Fibroblast of peridontal ligament (primary cell): ENCODE measurements around the gene GABPB2.

Experiments used
- DNase-seq: peaks from one replicate; pipeline ENCODE4 v3.0.0-alpha.2; 2010; ENCODE audit errors: extremely low read depth

GABPB2 gene

GRCh38 chr1:151070474-151071276 is at the start of gene GABPB2:
TSS of gene GABPB2 (plus strand) at chr1:151070761. CDS start at chr1:151088190, 17,429 bp downstream.
- peak; percentile 99 for DNase-seq

- DNase-seq = peak; percentile 68
These were observed 45.9 kb upstream of the GABPB2 start for GRCh38 chr1:151024540-151025146.

- DNase-seq = no peak
These were observed 44.1 kb upstream of the GABPB2 start for GRCh38 chr1:151026460-151026859.

- no peak for DNase-seq
These were observed 38.4 kb upstream of the GABPB2 start for GRCh38 chr1:151032164-151032563.

DNA sequence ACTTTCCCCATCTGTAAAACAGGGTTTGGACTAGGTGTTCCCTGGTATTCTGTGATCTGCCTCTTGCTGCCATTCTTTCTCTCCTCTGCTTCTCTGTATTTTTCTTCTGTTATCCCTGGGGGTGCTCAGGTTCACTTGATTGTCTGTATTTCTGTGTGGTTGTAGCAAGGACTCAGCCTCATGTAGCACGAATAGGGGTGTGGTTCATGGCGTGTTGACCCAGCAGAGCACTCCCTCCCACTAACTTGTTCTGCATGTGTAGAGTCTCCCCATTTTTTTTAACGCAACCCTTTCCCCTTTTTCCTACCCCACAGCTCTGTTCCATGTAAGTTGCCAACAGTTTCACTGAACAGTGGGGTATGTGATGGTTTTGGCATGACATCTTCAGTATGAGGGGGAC is 35.4 kb upstream of the GABPB2 start:
- DNase-seq = no peak

GRCh38 chr1:151036356-151036755 is 34.2 kb upstream of the GABPB2 start, which contains the start of gene BNIPL:
TSS of gene BNIPL (plus strand) at chr1:151036586. CDS start at chr1:151036726, 140 bp downstream.
- DNase-seq = no peak

GRCh38 chr1:151037032-151037431 is 33.5 kb upstream of the GABPB2 start:
- no peak for DNase-seq

- no peak for DNase-seq
These were observed 31.0 kb upstream of the GABPB2 start for GRCh38 chr1:151039521-151039920.

- DNase-seq = no peak
These were observed 27.4 kb upstream of the GABPB2 start for GRCh38 chr1:151043163-151043562.

GRCh38 chr1:151047591-151047924 is 23.0 kb upstream of the GABPB2 start, which contains the start of gene C1orf56:
TSS of gene C1orf56 (plus strand) at chr1:151047751. CDS start at chr1:151047848, 97 bp downstream.
- peak; percentile 62 for DNase-seq

DNA sequence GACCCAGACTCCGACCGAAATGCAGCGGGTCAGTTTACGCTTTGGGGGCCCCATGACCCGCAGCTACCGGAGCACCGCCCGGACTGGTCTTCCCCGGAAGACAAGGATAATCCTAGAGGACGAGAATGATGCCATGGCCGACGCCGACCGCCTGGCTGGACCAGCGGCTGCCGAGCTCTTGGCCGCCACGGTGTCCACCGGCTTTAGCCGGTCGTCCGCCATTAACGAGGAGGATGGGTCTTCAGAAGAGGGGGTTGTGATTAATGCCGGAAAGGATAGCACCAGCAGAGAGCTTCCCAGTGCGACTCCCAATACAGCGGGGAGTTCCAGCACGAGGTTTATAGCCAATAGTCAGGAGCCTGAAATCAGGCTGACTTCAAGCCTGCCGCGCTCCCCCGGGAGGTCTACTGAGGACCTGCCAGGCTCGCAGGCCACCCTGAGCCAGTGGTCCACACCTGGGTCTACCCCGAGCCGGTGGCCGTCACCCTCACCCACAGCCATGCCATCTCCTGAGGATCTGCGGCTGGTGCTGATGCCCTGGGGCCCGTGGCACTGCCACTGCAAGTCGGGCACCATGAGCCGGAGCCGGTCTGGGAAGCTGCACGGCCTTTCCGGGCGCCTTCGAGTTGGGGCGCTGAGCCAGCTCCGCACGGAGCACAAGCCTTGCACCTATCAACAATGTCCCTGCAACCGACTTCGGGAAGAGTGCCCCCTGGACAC is 22.5 kb upstream of the GABPB2 start:
- peak; percentile 47 for DNase-seq

GRCh38 chr1:151048645-151049032 is 21.9 kb upstream of the GABPB2 start:
- DNase-seq = no peak

- no peak for DNase-seq
These were observed 21.1 kb upstream of the GABPB2 start for GRCh38 chr1:151049458-151049857.

DNA sequence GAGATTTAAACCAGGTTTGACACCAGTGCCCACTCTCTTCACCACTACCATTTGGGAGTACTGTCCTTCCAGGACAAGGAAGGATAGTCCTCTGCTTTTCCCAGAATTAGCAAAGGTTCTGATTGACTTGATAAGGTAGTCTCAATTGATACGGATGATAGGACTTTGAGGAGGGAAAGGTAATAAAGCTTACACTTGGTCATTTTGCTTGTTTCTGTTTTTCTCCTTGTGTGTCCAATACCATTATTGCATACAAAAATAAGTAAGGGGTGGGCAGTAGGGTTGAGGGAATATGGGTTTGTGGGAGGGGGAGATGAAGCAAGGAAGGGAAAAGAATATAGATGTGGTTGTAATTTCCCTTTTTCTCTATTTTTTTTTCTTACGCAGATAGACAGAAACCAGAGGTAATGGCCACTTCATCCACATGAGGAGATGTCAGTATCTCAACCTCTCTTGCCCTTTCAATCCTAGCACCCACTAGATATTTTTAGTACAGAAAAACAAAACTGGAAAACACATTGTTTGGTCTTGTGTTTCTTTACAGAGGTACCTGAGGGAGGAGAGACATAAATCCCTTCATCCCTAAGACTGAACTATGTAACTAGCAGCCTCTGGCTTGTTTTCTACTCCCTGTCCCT is 20.4 kb upstream of the GABPB2 start:
- no peak for DNase-seq

DNA sequence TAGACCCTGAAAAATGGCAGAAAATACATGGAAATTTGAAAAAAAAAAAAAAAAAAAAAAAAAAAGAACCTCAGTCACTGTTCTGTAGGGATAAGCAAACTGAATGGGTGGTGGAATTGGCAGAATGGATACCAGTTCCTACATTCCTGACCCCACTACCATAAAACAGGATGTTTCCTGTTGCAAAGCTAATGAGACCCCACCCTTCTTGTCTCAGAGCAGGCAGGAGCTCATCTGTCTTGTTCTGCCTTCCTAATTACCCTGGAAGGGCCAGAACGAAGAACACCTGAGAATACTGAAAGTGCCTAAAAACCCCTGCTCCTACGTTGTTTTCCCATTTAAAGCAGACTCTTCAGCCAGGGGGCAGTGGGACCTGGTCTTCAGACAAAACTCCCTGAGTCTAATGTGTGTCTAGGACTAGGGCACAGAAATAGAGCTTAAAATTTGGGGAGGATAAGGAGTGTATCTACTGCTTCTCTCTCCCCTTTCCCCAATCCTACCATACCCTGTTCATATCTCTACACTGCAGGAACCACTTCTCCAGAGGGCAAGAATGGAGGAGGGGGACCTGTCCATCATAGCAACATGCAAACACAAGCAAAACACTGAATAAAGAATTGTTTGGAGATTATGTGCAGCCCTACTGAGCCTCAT is 19.1 kb upstream of the GABPB2 start:
- no peak for DNase-seq

DNA sequence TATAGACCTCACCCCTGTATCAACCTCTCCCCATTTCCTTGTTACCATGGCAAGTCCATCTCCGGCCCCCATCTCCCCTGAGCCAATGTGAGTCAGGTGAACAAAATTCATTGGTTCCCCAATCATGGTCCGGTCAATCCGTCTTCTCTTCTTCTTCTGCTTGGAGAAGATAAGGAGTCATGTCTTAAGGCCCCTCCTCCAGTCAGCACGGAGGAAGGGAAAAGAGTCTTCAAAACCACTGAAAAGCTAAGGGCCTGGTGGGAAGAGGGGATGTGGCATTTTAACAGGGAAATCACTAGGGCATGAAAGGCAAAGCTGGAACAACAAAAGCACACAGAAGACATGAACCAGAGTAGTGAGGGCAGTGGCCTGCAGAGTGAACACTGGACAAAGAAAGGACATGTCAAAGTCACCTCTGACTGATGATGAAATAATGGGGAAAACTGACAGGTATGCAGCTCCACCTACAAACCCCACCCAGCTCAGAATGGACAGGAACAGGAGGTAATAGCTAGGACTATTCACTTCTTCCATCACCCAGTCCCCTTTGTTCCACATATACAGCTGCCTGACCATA is 15.5 kb upstream of the GABPB2 start:
- no peak for DNase-seq

DNA sequence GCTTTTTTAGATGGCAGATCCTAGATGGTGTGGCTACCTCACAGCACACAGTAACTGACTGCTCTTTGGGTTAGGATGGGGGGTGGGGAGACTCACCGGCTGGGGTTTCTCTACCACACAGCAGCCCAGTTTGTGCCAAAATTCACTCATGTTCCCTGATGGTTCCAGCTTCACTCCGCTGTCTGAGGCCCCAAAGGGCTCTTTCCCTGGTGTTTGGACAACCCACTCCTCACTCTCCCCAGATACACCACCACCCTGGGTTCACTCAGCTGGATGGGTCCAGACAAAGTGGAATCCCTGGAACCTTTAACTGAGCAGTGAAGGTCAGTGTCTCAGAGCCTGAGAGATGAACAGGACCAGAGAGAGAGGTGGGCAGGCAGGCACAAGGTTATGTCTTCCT is 15.0 kb upstream of the GABPB2 start:
- no peak for DNase-seq

DNA sequence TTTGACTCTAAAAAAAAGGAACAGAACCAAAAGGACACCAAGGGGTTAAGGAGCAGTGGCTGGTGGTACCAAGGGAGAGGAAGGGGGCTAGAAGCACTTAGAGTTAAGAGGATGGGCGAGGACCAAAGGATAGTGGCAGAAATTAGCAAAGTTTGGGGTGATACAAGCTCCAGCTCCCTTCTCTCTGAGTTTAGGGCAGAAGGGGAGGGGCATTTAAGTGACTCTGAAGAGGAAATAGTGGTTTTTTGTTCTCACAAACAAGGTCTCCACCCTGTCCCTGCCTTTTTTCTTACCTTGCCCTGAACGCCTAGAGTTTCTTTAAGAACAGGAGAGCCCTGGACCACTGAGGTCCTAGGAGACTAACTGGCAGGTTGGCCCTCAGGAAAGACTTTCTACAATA is 14.4 kb upstream of the GABPB2 start:
- no peak for DNase-seq

DNA sequence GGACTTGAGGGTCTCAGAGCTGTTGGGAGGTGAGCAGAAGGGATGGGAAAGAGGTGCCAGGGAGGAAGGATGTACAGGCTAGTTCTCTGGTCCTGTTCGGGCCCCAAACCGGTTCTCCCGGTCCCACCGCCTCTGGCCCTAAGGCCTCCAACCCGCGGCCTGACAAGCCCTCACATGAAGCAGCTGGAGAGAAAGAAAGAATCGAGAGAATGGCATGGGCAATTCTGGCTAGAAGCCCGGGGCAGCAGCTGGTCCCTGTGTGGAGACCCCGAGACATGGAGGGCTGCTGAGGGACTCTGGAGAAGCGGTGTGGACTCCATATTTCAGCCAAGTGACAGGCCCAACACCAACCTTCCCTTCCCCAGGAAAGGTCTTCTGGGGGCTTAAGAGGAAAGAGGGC is 11.9 kb upstream of the GABPB2 start:
- peak; percentile 22 for DNase-seq

DNA sequence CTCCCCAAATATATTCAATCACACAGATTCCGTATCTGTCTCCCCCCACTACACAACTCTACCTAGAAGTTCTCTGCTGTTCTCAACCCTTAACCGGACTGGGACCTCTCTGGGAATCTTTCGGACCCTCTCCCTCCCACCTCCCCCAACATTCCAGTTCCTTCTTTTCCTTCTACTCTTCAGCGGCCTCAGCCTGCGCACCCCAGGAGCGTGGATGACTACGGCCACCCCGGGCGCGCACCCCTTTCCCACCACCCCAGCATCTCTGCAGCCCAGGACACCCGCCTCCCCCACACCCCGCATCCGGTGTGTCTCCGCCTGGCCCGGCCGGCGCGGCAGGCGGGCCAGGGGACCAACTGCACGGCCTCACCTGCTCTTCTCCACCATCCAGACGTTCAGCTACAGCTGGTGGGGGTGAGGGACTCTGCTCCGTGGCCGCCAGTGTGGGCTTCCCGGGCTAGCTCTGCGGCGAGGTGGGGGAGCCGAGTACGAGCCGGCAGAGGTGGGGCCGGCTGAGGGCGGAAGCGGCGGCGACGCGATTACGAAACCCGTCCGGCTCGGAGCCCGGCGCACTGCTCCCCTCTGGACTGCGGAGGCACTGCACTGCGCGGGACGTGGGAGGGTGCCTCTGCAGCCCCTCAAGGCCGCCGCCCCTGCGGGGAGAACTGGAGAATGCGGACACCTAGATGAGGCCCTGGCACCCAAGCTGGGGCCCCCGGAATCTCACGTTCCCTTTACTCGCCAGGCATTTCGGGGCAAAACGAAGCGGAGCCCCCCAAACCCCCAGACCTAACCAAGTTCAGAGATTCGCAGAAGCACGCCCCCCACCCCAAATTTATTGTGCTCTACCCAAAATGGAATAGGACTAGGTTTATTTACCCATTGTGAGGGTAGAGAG is 11.2 kb upstream of the GABPB2 start, which contains the start of gene CDC42SE1:
TSS of gene CDC42SE1 (minus strand) at position 514 of the 898 bp plus-strand sequence. CDS start 3,892 bp downstream, outside the sequence.
- peak; percentile 65 for DNase-seq
